Stimulated activated CD8-positive, alpha-beta memory T cell treated with anti-CD3 and anti-CD28 coated beads, Interleukin-2, amount 100 ng/mL, for 1 hour (primary cell): ENCODE results near the gene RPL28.
"Not testable (repeated sequence)": the region's sequence is repeated elsewhere in the genome, so short reads cannot be mapped to it uniquely, and the experiment has no call there.

ENCODE experiments used
- DNase-seq, 2 donors: peaks; one replicate each; pipeline ENCODE4 v3.0.0-alpha.2; 2020; ENCODE audit warnings: low read depth in 2 of 2

RPL28 gene

GRCh38 chr19:55391702-55392615 lies 6.2 kb downstream of the RPL28 start:
- no peak for DNase-seq

- no peak for DNase-seq
Measured at GRCh38 chr19:55392820-55393761, 7.4 kb downstream of the RPL28 start.

GRCh38 chr19:55398200-55398925 lies 12.6 kb downstream of the RPL28 start:
- DNase-seq = no peak

- DNase-seq = no peak
Measured at GRCh38 chr19:55400281-55401087, 14.8 kb downstream of the RPL28 start.

GRCh38 chr19:55401390-55401789 lies 15.7 kb downstream of the RPL28 start:
- DNase-seq = not testable (repeated sequence)

GRCh38 chr19:55402509-55402908 lies 16.8 kb downstream of the RPL28 start:
- no peak for DNase-seq

- DNase-seq = no peak
Measured at GRCh38 chr19:55405638-55406037, 19.9 kb downstream of the RPL28 start.

GRCh38 chr19:55406091-55406825 lies 20.5 kb downstream of the RPL28 start:
- DNase-seq = no peak

- no peak for DNase-seq
Measured at GRCh38 chr19:55406826-55407549, 21.3 kb downstream of the RPL28 start.

GRCh38 chr19:55407550-55407799 lies 21.7 kb downstream of the RPL28 start, which contains the start of gene UBE2S:
Gene UBE2S, minus strand, starts transcription at chr19:55407788. Its CDS starts 199 bp downstream, at chr19:55407589.
- not testable (repeated sequence) for DNase-seq

- peak; percentile 90 to 93 for DNase-seq
Measured at GRCh38 chr19:55407800-55408532, 22.2 kb downstream of the RPL28 start.

GRCh38 chr19:55408533-55408872 lies 22.8 kb downstream of the RPL28 start:
- DNase-seq = no peak

GRCh38 chr19:55409179-55409578 lies 23.4 kb downstream of the RPL28 start:
- DNase-seq = not testable (repeated sequence)

- DNase-seq = no peak
Measured at GRCh38 chr19:55410168-55410567, 24.4 kb downstream of the RPL28 start.

GRCh38 chr19:55418185-55418584 lies 32.5 kb downstream of the RPL28 start:
- DNase-seq = peak in 1 of 2 donors; percentile 20

- DNase-seq = no peak
Measured at GRCh38 chr19:55419103-55419502, 33.4 kb downstream of the RPL28 start.

- DNase-seq = no peak
Measured at GRCh38 chr19:55419624-55420236, 34.0 kb downstream of the RPL28 start.

- DNase-seq = not testable (repeated sequence)
Measured at GRCh38 chr19:55421281-55421680, 35.5 kb downstream of the RPL28 start.
